ENCODE data around the gene GARS1.

The GARS1 gene

DNA sequence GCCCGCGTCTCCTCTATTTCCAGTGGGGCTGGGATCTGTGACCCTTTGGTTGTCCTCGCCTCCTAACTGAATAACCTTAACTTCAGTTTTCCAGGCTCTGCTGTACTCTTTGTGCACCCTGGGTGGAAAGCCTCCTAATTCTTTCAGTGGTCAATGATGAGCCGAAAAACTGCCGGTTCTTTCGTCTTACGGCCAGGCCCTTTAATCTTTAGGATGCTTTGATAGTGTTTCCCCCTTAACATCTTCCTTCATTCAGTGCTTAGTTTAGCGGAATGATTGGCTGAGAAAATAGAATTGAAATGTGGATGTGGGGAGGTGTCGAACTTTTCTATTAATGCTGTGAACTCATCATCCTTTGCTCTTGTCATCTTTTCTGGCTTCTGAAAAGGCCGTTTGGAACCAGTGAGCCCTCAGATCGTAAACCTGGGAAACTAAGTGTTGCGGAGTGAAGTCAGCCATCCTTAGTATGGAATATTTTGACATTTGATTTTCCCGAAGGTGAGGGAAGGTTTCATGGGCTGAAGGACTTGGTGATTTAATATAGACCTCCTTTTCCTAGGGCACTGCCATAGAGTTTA, 847 bp downstream of the GARS1 start:
- peaks cover 69% of the 10 kb centered on the region for H3K4me1 Mint-ChIP-seq

DNA sequence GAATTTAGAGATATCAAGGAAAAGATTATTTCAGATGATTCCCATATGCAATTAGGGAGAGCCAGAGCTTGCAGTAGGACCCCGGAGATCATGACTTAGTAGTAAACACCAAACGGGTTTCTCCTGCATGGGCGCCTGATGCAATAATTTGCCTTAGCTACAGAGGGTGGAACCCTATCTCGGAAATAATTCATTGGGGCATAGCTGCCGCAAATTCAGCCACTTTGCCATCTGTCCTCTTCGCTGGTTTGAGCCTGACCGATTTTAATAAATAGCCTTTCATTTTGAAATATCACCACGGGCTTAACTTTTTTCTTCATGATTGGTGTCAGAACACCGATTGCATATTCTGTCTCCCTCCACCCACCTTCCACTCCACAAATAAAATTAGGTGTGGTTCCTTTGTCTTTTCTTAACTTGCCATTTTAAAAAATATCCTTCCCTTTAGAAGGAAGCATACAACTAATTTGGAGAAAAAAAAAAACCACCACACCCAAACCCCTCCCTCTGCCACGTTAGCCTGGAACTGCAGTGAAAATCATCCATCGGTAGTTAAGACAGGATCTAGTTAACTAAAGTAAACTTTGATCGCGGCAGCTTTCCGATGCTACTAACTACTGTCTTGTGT, 1.4 kb downstream of the GARS1 start:
- H3K9me3 Mint-ChIP-seq: no peaks in the 10 kb centered on the region
- peaks cover 54% of the 10 kb centered on the region for H3K36me3 Mint-ChIP-seq (ENCODE audit: low read depth)
- H3K4me1 Mint-ChIP-seq: peaks cover 68% of the 10 kb centered on the region
- DNase-seq (peak; percentile 23), ATAC-seq (no peak)
- peak overlapping the region; percentile 100 for H3K27ac Mint-ChIP-seq
- no peaks in the 10 kb centered on the region for H3K27me3 Mint-ChIP-seq
- peak overlapping the region; percentile 100 for H3K4me3 Mint-ChIP-seq

More for the DNA sequence above, 847 bp downstream of the GARS1 start:
- peak overlapping the region; percentile 100 for H3K27ac Mint-ChIP-seq
- H3K4me3 Mint-ChIP-seq: peak overlapping the region; percentile 100
- no peaks in the 10 kb centered on the region for H3K27me3 Mint-ChIP-seq
- ATAC-seq (no peak), DNase-seq (no peak)
- H3K36me3 Mint-ChIP-seq (ENCODE audit: low read depth): peaks cover 48% of the 10 kb centered on the region
- no peaks in the 10 kb centered on the region for H3K9me3 Mint-ChIP-seq

DNA sequence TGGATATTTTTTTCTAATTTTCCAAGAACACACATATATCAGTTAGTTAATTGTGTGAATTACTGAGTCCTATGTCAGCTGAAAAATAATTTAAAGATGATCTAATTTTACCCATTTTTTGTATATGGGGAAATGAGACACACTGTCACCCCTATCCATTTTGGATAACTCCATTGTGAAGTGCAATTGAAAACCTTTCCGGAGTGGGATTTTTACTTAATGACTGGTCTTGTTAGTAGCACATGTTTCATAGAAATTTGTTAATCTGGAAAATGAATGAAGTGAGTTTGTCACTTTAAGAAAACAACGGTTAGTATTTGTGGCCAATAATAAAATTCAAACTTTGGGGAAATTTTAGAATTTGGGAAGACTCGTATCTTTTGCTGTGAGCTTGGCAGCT, 2.0 kb downstream of the GARS1 start:
- no peaks in the 10 kb centered on the region for H3K27me3 Mint-ChIP-seq
- peak overlapping the region; percentile 100 for H3K27ac Mint-ChIP-seq
- no peaks in the 10 kb centered on the region for H3K9me3 Mint-ChIP-seq
- peaks cover 60% of the 10 kb centered on the region for H3K36me3 Mint-ChIP-seq (ENCODE audit: low read depth)
- no peak for DNase-seq
- peak overlapping the region; percentile 100 for H3K4me3 Mint-ChIP-seq
- no peak for ATAC-seq
- H3K4me1 Mint-ChIP-seq: peaks cover 65% of the 10 kb centered on the region

DNA sequence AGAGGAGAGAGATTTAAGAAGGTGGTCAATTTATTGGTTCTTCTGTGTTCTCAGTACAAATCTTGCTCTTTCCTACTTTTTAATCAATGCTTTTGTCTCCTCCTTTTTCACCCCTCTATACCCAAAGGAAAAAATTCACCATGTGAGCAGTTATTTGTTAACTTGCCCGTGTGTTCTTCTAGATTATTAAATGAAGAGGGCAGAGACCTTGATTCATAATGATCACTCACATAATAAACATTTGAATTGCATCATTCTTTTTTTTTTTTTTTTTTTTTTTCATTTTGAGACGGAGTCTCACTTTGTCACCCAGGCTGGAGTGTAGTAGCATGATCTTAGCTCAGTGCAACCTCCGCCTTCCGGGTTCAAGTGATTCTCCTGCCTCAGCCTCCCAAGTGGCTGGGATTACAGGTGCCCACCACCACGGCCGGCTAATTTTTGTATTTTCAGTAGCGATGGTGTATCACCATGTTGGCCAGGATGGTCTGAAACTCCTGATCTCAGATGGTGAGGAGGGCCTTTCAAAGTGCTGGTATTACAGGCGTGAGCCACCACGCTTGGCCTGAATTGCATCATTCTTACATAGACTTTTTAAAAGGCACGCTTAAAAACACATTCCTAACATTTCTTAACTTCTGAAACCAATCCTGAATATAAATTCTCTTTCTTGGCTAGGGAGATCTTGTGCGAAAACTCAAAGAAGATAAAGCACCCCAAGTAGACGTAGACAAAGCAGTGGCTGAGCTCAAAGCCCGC, 3.6 kb downstream of the GARS1 start:
- H3K27me3 Mint-ChIP-seq: no peaks in the 10 kb centered on the region
- DNase-seq (no peak), ATAC-seq (no peak)
- no peaks in the 10 kb centered on the region for H3K9me3 Mint-ChIP-seq
- peak overlapping the region; percentile 57 for H3K27ac Mint-ChIP-seq
- peak overlapping the region; percentile 49 for H3K4me3 Mint-ChIP-seq
- H3K4me1 Mint-ChIP-seq: peaks cover 62% of the 10 kb centered on the region
- H3K36me3 Mint-ChIP-seq (ENCODE audit: low read depth): peaks cover 71% of the 10 kb centered on the region

DNA sequence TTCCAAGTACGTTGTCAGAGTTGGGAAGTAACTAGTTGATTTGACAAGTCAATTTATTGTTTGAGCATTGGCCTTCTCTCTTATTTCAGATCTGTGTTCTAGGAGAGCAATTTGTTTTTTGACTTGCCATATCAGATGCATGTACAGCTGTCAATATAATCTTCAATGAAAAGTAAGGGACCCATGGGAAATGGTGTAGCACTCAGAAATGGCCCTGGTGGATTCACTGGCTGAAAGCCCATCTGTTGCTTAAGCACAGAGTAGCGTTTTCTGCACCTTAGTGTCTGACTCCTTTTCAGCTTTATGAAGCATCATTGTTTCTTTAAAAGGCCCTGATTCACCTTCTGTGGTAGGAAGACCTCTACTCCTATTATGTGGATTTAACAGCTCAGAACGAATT, 10.2 kb downstream of the GARS1 start:
- ATAC-seq (no peak), DNase-seq (no peak)
- H3K4me3 Mint-ChIP-seq: no peak overlapping the region
- H3K9me3 Mint-ChIP-seq: no peaks in the 10 kb centered on the region
- H3K27ac Mint-ChIP-seq: peak overlapping the region; percentile 10
- H3K4me1 Mint-ChIP-seq: peaks cover 29% of the 10 kb centered on the region
- peaks cover 86% of the 10 kb centered on the region for H3K36me3 Mint-ChIP-seq (ENCODE audit: low read depth)
- no peaks in the 10 kb centered on the region for H3K27me3 Mint-ChIP-seq

DNA sequence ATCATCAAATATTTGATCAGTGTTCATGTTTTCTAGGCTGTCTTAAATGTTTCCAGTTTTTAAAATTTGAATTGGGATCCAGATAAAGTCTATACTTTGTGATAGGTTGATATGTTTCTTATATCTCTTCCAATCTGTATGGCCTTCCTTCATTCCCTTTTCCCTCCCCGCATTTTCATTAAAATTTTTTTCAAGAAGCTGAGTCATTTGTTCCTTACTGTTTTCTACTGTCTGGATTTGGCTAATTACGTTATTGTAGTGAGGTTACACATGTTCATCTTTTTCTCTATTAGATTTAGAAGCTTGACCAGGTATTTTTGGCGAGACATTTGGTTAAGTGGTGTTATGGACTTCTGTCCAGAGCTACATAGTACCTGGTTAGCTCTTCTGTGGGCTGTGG, 11.2 kb downstream of the GARS1 start:
- H3K36me3 Mint-ChIP-seq (ENCODE audit: low read depth): peaks cover 85% of the 10 kb centered on the region
- H3K27ac Mint-ChIP-seq: no peak overlapping the region
- H3K4me3 Mint-ChIP-seq: no peak overlapping the region
- H3K9me3 Mint-ChIP-seq: no peaks in the 10 kb centered on the region
- DNase-seq (no peak), ATAC-seq (no peak)
- H3K4me1 Mint-ChIP-seq: peaks cover 31% of the 10 kb centered on the region
- H3K27me3 Mint-ChIP-seq: no peaks in the 10 kb centered on the region

DNA sequence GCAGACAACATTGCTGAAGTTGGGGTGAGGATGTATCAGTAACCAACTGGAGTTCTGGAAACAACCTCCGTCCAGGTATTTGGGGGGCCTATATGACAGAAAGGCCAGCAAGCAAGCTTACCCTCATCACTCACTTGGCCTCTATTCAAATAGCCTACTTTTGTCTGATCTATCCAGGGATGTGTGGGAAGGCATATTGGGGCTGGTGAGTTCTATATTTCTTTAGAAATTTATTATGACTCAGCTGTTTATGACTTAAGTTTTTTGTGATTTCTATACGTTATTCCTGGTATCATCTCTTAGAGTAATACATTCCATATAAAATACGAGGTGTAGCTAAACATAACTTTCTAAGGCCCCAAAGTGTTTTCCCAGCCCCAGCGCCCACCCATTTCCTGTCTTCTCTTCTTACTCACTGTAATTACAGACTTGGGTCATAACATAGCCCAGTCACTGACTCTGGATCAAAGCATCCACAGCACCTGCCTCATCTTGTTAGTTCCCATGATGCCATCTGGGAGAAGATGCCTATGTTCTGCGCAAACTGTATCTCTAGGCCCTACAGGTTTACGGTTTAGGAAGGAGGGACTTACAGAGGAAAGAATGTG, 18.1 kb downstream of the GARS1 start:
- Mint-ChIP-seq H3K4me1 (peaks cover 35% of the 10 kb centered on the region), H3K27me3 (no peaks in the 10 kb centered on the region), H3K27ac (peak overlapping the region; percentile 74), H3K4me3 (no peak overlapping the region), H3K36me3 (ENCODE audit: low read depth) (peaks cover 88% of the 10 kb centered on the region), H3K9me3 (no peaks in the 10 kb centered on the region)
- DNase-seq: no peak
- peak; percentile 80 for ATAC-seq

DNA sequence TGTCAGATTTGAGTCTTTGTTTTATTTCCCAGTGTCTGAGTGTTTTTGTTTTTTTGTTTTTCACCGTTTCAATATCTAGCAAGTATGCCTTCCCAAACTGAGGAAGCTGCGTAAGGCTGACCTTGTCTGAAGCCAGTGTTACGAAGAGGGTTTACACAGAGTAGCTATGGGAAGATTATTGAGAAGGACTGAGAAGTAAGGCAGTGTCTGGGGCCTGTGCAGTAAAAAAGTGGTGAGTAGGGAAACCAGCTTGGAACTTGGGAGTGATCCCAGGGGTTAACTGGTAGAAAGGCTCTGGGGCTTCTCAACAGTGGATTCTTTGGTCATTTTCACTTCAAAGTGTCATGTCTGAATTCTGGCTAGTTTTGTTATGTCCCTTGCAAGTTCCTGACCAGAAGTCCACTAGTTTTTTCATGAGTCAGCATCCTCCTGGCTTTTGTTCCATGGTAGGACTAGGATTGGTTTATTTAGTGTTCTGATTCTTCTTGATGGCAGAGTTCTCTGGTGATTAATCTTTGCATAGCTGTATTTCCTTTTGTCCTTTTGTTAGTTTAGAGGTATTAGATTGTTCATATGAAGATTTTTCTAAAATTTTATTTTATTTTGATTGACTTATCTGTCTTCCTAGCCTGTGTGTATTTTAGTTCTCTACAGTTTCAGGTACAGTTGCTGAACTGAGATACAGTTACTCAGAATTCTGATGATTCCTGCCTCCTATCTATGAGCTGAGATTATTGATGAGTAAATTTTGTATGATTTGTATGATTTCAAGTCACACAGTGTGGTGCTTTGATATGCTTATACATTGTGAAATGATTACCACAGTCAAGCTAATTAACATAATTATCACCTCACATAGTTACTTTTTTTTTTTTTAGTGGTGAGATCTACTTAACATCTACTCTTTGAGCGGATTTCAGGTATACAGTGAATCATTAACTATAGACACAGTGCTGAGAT, 19.0 kb downstream of the GARS1 start:
- no peaks in the 10 kb centered on the region for H3K27me3 Mint-ChIP-seq
- H3K4me3 Mint-ChIP-seq: no peak overlapping the region
- DNase-seq (no peak), ATAC-seq (no peak)
- H3K4me1 Mint-ChIP-seq: peaks cover 35% of the 10 kb centered on the region
- H3K36me3 Mint-ChIP-seq (ENCODE audit: low read depth): peaks cover 85% of the 10 kb centered on the region
- no peaks in the 10 kb centered on the region for H3K9me3 Mint-ChIP-seq
- peak overlapping the region; percentile 74 for H3K27ac Mint-ChIP-seq

DNA sequence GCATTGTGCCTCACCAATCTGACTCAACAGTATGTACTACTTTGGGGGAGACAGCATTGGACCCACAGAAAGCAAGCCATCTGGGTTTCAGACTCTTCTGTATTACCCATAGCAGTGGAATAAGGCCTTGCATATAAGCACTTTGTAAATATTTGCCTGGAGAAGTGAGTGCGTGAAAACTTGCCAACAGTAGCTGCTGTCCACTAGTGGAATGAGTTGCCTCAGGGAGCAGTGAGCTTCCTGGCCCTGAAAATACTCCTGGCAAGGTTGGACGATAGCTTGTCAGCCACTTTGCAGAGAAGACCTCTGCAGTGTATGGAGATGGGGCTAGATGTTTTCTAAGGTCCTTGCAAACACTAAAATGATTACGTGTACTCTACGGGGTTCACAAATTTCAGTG, 21.6 kb downstream of the GARS1 start:
- ATAC-seq (no peak), DNase-seq (no peak)
- H3K4me3 Mint-ChIP-seq: no peak overlapping the region
- no peak overlapping the region for H3K27ac Mint-ChIP-seq
- peaks cover 25% of the 10 kb centered on the region for H3K4me1 Mint-ChIP-seq
- H3K9me3 Mint-ChIP-seq: no peaks in the 10 kb centered on the region
- no peaks in the 10 kb centered on the region for H3K27me3 Mint-ChIP-seq
- peaks cover 82% of the 10 kb centered on the region for H3K36me3 Mint-ChIP-seq (ENCODE audit: low read depth)

DNA sequence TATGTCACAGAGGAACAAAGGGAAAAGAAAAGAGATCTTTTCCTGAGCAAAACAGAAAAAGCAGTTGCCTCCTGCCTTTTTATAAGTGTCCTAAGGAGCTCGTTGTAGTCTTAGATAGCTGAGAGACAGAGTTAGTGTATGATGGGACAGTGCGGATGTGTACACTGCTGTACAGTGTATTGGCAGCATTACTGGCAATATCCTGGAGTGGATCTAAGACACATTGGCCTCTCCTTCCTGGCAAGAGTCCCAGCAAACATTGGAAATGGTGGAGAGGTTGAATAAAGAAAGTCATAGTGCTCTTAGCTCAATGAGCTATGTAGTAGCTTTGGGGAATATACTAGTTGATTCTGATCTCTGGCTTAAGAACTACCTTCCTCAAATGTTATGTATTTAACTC, 22.7 kb downstream of the GARS1 start:
- Mint-ChIP-seq H3K27ac (no peak overlapping the region), H3K4me3 (no peak overlapping the region), H3K27me3 (no peaks in the 10 kb centered on the region), H3K4me1 (peaks cover 16% of the 10 kb centered on the region), H3K9me3 (no peaks in the 10 kb centered on the region), H3K36me3 (ENCODE audit: low read depth) (peaks cover 84% of the 10 kb centered on the region)
- no peak for DNase-seq
- ATAC-seq: no peak

DNA sequence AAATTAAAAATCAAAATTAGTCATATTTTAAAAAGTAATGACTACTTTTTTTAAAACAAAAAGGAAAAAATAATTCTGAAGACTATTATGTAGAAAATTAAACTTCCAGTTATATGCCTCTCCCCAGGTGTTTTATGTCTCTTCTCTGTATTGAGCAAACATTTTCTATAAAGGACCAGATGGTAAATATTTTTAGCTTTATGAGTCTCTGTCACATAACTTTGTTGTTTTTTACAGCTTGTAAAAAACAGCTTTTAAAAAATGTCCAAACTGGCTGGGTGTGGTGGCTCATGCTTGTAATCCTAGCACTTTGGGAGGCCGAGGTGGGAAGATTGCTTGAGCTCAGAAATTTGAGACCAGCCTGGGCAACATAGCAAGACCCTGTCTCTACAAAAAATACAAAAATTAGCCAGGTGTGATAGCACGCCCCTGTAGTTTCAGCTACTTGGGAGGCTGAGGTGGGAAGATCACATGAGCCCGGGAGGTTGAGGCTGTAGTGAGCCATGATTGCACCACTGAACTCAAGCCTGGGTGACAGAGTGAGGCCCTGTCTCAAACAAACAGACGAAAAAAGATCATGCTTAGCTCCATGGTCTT, 23.5 kb downstream of the GARS1 start:
- Mint-ChIP-seq H3K27me3 (no peaks in the 10 kb centered on the region), H3K4me1 (peaks cover 8% of the 10 kb centered on the region), H3K27ac (no peak overlapping the region), H3K9me3 (no peaks in the 10 kb centered on the region), H3K4me3 (no peak overlapping the region), H3K36me3 (ENCODE audit: low read depth) (peaks cover 78% of the 10 kb centered on the region)
- ATAC-seq (no peak), DNase-seq (no peak)

DNA sequence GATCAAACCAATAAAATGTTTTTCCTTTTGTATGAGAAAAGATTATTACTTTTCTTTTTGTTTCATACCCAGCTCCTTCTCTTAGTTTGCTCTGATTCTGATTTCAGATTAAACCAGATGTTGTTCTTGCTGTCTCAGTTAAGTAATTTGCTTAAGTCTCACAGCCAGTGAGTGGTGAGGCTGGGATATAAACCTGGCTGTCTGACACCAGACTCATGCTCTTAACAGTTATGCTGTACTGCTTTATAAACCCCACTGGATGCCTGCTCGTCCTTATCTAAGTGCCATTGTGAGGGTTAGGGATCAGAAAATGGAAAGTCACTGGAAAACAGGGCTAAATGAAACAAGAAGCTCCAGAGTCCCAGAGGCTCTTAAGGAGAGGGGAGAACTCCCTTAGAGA, 24.3 kb downstream of the GARS1 start:
- DNase-seq: no peak
- no peak for ATAC-seq
- no peak overlapping the region for H3K27ac Mint-ChIP-seq
- no peaks in the 10 kb centered on the region for H3K9me3 Mint-ChIP-seq
- H3K4me3 Mint-ChIP-seq: no peak overlapping the region
- peaks cover under 1% of the 10 kb centered on the region for H3K4me1 Mint-ChIP-seq
- no peaks in the 10 kb centered on the region for H3K27me3 Mint-ChIP-seq
- peaks cover 77% of the 10 kb centered on the region for H3K36me3 Mint-ChIP-seq (ENCODE audit: low read depth)

DNA sequence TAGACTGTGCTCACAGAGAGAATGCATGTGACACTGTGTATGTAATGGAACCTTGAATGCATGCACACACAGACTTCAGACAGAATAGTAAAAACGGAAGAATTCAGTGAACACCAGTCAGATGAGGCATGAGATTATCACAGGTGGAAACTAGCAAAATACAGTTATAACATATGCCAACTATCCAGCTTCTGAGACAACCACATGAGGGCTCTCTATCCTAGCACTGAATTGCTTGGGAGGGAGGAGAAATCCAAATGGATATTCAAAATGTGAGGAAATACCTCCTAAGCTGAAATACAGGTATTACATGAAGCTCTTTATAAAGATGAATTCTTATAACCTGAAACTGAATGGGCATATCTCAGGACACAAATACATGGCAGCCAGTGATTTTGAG, 30.6 kb downstream of the GARS1 start:
- Mint-ChIP-seq H3K27ac (peak overlapping the region; percentile 10), H3K4me3 (no peak overlapping the region), H3K36me3 (ENCODE audit: low read depth) (peaks cover 76% of the 10 kb centered on the region), H3K9me3 (no peaks in the 10 kb centered on the region), H3K27me3 (no peaks in the 10 kb centered on the region), H3K4me1 (peaks cover 27% of the 10 kb centered on the region)
- peak; percentile 22 for ATAC-seq
- no peak for DNase-seq

DNA sequence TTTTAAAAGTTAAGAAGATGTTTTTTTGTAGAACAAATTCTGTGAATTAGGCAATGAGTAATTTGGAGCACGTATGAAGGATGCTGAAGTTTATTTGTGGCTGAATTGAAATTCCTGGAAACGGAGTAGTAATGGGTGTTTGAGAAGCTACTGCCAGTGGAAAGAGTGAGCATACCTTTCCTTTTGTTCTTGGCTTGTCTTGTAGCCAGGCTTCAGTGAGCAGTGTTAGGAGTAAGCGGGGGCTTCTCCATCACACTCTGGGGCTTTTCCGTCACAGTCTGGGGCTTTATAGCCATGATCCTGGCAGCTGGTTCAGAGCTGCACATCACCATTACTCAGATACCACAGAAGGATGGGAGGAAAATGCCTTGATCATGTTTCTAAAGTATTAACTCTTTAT, 32.3 kb downstream of the GARS1 start:
- no peaks in the 10 kb centered on the region for H3K27me3 Mint-ChIP-seq
- no peak overlapping the region for H3K4me3 Mint-ChIP-seq
- DNase-seq (no peak), ATAC-seq (peak; percentile 94)
- peak overlapping the region; percentile 76 for H3K27ac Mint-ChIP-seq
- H3K9me3 Mint-ChIP-seq: no peaks in the 10 kb centered on the region
- peaks cover 78% of the 10 kb centered on the region for H3K36me3 Mint-ChIP-seq (ENCODE audit: low read depth)
- peaks cover 27% of the 10 kb centered on the region for H3K4me1 Mint-ChIP-seq
